ENCODE results near the gene SPATA13. TPM values are rescaled to one million over a fixed set of nuclear protein-coding genes. Genes with fewer than 3 reads are reported as not detected.
A peak's percentile ranks its signal among the peaks of the same experiment; 100 is the strongest.

Gene SPATA13
- polyA plus RNA-seq, 1 experiment = 3.6 TPM

- CTCF ChIA-PET = interaction anchor here (0.8 to 1.9 kb wide), 2 partner anchors 11 to 346 kb away, joined by 6 read pairs; no protein-coding TSS in a partner anchor
- DNase-seq (ENCODE audit: low read depth) = no peak
- TF ChIP-seq, protein P1, sequence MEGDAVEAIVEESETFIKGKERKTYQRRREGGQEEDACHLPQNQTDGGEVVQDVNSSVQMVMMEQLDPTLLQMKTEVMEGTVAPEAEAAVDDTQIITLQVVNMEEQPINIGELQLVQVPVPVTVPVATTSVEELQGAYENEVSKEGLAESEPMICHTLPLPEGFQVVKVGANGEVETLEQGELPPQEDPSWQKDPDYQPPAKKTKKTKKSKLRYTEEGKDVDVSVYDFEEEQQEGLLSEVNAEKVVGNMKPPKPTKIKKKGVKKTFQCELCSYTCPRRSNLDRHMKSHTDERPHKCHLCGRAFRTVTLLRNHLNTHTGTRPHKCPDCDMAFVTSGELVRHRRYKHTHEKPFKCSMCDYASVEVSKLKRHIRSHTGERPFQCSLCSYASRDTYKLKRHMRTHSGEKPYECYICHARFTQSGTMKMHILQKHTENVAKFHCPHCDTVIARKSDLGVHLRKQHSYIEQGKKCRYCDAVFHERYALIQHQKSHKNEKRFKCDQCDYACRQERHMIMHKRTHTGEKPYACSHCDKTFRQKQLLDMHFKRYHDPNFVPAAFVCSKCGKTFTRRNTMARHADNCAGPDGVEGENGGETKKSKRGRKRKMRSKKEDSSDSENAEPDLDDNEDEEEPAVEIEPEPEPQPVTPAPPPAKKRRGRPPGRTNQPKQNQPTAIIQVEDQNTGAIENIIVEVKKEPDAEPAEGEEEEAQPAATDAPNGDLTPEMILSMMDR (IDR thresholded peaks at IDR 0.05; ENCODE audit: insufficient read depth, low read depth, low read length) = no peak
These were observed 109.3 kb downstream of the SPATA13 start for GRCh38 chr13:24269821-24270220.

DNA sequence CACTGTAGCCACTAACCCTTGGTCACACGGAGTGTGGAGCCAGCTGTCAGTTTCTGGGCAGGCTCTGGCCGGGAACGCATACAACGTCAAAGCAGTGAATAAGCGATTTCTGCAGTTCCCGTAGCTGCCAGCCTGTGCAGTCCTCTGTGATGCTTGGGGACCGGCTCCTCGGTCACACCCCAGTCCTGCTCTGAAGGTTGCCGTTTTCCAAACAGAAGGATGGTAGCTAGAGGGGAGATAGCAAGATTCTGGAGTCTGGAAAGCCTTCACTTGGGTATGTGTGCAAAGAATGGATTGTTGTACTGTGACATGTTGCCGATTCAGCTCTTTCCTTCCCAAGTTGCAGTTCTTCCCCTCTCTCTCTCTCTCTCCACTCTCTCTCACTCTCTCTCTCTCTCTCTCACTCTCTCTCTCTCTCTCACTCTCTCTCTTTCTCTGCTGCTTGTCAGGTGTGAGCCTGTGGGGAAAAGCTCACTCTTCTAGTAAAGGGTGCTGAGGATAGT lies 110.2 kb downstream of the SPATA13 start:
- Histone ChIP-seq H3K4me3 (ENCODE audit: low read depth, low read length) (no peak overlapping the region), H3K36me3 (ENCODE audit: control insufficient read depth, insufficient read depth, low read length) (no peaks in the 10 kb centered on the region), H3K27me3 (ENCODE audit: control insufficient read depth, insufficient read depth, low read length) (no peaks in the 10 kb centered on the region)
- ChIA-PET POLR2A (interaction anchor here (0.6 kb wide), 1 partner anchor 38 kb away, joined by 4 read pairs; no protein-coding TSS in a partner anchor), CTCF (interaction anchor here (1.9 to 2.5 kb wide), 2 partner anchors 12 to 14 kb away, joined by 5 to 6 read pairs; no protein-coding TSS in a partner anchor)
- TF ChIP-seq, protein P1 (IDR thresholded peaks at IDR 0.05; ENCODE audit: insufficient read depth, low read depth, low read length) = no peak
- no peak for DNase-seq (ENCODE audit: low read depth)

More at GRCh38 chr13:24269821-24270220, 109.3 kb downstream of the SPATA13 start:
- POLR2A ChIA-PET = no interaction called here
- Histone ChIP-seq H3K4me3 (ENCODE audit: low read depth, low read length) (no peak overlapping the region), H3K36me3 (ENCODE audit: control insufficient read depth, insufficient read depth, low read length) (no peaks in the 10 kb centered on the region), H3K27me3 (ENCODE audit: control insufficient read depth, insufficient read depth, low read length) (no peaks in the 10 kb centered on the region)

DNA sequence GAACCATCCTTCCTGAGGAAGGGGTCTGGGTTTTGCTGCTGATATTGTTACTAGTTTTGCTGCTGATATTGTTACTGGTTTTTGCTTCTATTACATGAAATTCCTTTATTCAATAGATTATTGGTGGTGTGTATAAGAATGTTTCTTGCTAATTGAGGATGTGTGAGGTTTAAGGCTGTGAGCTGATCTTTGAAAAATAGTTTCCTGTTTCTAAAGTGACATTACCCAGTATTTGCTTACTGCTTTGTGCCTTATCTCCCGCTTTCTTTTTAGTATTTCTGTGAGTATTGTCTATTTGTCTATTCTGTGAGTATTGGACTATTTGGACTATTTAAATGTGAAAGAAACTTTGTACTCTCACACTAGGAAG lies 110.7 kb downstream of the SPATA13 start:
- H3K36me3 ChIP-seq (ENCODE audit: control insufficient read depth, insufficient read depth, low read length) = no peaks in the 10 kb centered on the region
- no peak overlapping the region for H3K4me3 ChIP-seq (ENCODE audit: low read depth, low read length)
- CTCF ChIA-PET = interaction anchor here (1.9 to 2.5 kb wide), 2 partner anchors 12 to 13 kb away, joined by 5 to 6 read pairs; no protein-coding TSS in a partner anchor
- TF ChIP-seq, protein P1 (IDR thresholded peaks at IDR 0.05; ENCODE audit: insufficient read depth, low read depth, low read length) = no peak
- POLR2A ChIA-PET = interaction anchor here (0.5 kb wide), 1 partner anchor 88 kb away, joined by 3 read pairs; no protein-coding TSS in a partner anchor
- no peak for DNase-seq (ENCODE audit: low read depth)
- no peaks in the 10 kb centered on the region for H3K27me3 ChIP-seq (ENCODE audit: control insufficient read depth, insufficient read depth, low read length)

GRCh38 chr13:24271601-24272451 lies 111.3 kb downstream of the SPATA13 start:
- H3K27me3 ChIP-seq (ENCODE audit: control insufficient read depth, insufficient read depth, low read length) = no peaks in the 10 kb centered on the region
- no peaks in the 10 kb centered on the region for H3K36me3 ChIP-seq (ENCODE audit: control insufficient read depth, insufficient read depth, low read length)
- ChIA-PET POLR2A (interaction anchor here (0.5 kb wide), 1 partner anchor 87 kb away, joined by 3 read pairs; no protein-coding TSS in a partner anchor), CTCF (interaction anchor here (2.5 kb wide), 1 partner anchor 13 kb away, joined by 5 read pairs; no protein-coding TSS in a partner anchor)
- H3K4me3 ChIP-seq (ENCODE audit: low read depth, low read length) = peak overlapping the region; percentile 10
- TF ChIP-seq, protein P1 (IDR thresholded peaks at IDR 0.05; ENCODE audit: insufficient read depth, low read depth, low read length) = no peak
- peak; percentile 45 for DNase-seq (ENCODE audit: low read depth)
